NB4 (cell line): ENCODE measurements around the gene IGF1.
"Not testable (repeated sequence)": the region's sequence is repeated elsewhere in the genome, so short reads cannot be mapped to it uniquely, and the experiment has no call there.

ENCODE experiments used
- POLR2A ChIP-seq: IDR thresholded peaks from 2 replicates; pipeline ENCODE4 v1.6.1; 2011; ENCODE audit warnings: mild to moderate bottlenecking; ENCODE audit not compliant: insufficient read length; ENCODE audit errors: extremely low read depth
- TF ChIP-seq, protein P1 (sequence below): IDR thresholded peaks from one replicate; pipeline ENCODE4 v1.5.1; 2012; ENCODE audit warnings: low read depth, low read length
- TF ChIP-seq, protein P2 (sequence below): IDR thresholded peaks from 2 replicates; pipeline ENCODE4 v1.6.1; 2011; ENCODE audit warnings: low read depth, low read length

DNA sequence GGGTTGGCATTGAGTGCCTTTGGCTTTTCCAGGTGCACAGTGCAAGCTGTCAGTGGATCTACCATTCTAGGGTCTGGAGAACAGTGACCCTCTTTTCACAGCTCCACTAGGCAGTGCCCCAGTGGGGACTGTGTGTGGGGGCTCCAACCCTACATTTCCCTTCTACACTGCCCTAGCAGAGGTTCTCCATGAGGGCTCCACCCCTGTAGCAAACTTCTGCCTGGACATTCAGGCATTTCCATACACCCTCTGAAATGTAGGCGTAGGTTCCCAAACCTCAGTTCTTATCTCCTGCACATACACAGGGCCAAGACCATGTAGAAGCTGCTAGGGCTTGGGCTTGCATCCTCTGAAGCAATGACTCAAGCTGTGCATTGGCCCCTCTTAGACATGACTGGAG lies 126.1 kb downstream of the IGF1 start:
- TF ChIP-seq, protein P1, sequence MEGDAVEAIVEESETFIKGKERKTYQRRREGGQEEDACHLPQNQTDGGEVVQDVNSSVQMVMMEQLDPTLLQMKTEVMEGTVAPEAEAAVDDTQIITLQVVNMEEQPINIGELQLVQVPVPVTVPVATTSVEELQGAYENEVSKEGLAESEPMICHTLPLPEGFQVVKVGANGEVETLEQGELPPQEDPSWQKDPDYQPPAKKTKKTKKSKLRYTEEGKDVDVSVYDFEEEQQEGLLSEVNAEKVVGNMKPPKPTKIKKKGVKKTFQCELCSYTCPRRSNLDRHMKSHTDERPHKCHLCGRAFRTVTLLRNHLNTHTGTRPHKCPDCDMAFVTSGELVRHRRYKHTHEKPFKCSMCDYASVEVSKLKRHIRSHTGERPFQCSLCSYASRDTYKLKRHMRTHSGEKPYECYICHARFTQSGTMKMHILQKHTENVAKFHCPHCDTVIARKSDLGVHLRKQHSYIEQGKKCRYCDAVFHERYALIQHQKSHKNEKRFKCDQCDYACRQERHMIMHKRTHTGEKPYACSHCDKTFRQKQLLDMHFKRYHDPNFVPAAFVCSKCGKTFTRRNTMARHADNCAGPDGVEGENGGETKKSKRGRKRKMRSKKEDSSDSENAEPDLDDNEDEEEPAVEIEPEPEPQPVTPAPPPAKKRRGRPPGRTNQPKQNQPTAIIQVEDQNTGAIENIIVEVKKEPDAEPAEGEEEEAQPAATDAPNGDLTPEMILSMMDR = not testable (repeated sequence)
- not testable (repeated sequence) for TF ChIP-seq POLR2A
- TF ChIP-seq, protein P2, sequence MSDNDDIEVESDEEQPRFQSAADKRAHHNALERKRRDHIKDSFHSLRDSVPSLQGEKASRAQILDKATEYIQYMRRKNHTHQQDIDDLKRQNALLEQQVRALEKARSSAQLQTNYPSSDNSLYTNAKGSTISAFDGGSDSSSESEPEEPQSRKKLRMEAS = not testable (repeated sequence)
